Lung microvascular endothelial cell (primary cell): Measurements from ENCODE around the gene SLC4A4. TPM values are rescaled to one million over a fixed set of nuclear protein-coding genes. Genes with fewer than 3 reads are reported as not detected.

Source experiments
- DNase-seq, 2 donors: peaks; one replicate each; pipeline versions ENCODE4 v3.0.0 to v3.0.0-alpha.2; 2010; ENCODE audit warnings: low read depth in 2 of 2
- total RNA-seq: library from RNA; depleted of rRNA; stranded (reverse); fragments of >200 nt; gene quantifications from 2 replicates; pipeline ENCODE4 v1.2.1, GENCODE V29; 2014

Gene SLC4A4
- total RNA-seq, 1 donor from 2014 or later = not detected

DNA sequence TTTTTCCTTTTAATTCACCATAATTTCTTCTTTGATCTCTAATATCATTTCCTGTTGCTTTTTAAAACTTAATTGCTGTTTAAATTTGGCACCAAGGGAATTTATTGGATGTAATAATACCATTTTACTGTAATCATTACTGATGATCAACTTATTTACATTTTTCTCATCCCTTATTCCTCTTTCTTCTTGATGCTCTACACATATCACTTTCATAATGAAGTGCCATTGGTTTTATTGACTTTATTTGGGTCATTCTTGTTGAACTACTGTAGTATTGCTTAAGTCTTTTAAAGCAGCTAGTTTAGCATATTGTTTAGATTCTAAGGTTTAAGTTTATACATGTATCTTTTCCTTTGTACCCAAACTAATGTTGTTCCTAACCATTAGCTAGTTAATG lies 130.7 kb downstream of the SLC4A4 start:
- DNase-seq = no peak

DNA sequence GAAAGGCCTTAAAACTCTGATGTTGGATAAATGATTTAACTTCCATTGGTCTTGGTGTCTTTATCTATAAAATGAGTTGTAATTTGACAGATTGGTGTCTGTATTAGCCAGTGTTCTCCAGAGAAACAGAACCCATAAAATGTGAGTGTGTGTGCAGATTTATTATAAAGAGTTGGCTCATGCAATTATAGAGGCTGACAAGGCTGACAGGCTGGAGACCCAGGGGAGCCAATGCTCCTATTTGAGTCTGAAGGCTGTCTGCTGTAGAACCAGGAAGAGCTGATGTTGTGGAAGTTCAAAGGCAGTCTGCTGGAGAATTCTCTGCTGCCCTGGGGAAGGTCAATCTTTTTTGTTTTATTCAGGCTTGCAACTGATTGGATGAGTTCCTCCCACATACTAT lies 131.7 kb downstream of the SLC4A4 start:
- no peak for DNase-seq

DNA sequence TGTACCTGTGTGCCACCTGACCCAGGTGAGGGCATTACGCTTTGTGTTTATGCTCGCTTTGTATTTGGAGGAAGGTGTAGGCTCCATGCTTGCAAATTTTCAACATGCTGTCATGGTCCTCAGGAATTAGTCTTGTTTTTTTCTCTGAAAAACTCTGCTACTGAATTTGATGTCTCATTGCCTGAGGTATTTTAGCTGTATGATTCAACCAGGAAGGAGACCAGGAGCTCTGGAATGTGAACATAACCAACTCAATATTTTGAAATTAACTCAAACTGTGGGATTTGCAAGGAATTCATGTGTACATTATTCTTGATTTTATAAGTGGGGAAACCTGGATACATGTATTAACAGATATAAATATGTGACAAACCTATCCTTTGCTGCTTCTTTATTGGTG lies 134.1 kb downstream of the SLC4A4 start:
- DNase-seq = peak in 1 of 2 donors; percentile 1

DNA sequence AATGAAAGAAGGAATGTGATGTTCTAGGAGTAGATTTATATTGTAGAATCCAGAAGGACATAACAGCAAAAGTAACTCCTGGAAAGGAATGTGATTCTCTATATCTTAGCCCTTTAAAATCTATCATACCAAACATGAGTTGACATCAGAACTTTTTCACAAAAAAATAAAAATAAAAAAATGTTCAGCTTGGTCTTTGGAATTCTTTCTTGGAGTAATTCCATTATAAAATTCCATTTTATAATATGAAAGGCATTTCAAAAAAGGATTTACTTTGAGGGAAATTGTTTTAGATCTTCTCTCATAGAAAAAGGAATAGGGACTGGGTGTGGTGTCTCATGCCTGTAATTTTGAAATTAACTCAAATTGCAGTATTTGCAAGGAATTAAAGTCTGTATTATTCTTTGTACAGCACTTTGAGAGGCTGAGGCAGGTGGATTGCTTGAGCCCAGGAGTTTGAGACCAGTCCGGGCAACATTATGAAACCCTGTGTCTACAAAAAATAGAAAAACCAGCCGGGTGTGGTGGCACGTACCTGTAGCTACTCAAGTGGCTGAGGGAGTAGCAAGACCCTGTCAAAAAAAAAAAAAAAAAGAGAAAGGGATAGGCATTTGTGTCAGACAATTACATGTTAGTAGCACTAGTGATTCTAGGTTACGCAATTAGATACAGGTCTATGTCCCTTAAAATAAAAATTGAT lies 134.9 kb downstream of the SLC4A4 start:
- no peak for DNase-seq

DNA sequence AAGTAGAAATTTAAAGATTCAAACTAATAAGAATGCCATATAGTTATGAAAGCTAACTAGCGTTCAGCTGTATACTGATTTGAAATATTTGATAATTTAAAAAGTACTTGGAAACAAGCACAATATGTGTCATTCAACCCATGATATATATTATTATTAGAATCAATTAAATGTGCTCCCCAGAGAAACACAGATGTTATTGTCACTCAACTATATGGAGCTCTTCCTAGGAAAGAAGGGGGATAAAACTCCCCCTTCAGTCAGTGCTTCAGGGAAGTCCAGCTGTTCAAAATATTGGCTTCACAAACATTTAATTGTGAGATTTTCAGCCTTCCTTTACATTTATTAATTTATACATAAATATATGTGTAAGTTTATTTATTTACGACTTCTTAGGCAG lies 135.9 kb downstream of the SLC4A4 start:
- DNase-seq = no peak

DNA sequence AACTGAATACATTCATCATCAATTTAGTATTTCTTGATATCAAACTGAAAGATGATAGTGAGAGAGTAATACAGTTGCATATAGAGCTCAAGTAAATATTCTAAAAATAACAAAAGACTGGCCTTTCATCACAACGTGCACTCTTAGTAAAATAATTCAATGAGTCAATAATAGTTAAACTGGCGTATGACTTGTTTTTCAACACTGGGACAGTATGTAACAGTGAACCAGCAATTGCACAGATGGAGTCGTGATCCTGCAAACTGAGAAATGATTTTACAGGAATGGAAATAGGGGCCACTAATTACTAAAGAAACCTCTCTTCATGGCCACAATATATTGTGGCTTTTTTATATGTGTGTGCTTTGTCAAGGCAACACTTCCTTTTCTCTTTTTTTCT lies 137.4 kb downstream of the SLC4A4 start:
- no peak for DNase-seq

DNA sequence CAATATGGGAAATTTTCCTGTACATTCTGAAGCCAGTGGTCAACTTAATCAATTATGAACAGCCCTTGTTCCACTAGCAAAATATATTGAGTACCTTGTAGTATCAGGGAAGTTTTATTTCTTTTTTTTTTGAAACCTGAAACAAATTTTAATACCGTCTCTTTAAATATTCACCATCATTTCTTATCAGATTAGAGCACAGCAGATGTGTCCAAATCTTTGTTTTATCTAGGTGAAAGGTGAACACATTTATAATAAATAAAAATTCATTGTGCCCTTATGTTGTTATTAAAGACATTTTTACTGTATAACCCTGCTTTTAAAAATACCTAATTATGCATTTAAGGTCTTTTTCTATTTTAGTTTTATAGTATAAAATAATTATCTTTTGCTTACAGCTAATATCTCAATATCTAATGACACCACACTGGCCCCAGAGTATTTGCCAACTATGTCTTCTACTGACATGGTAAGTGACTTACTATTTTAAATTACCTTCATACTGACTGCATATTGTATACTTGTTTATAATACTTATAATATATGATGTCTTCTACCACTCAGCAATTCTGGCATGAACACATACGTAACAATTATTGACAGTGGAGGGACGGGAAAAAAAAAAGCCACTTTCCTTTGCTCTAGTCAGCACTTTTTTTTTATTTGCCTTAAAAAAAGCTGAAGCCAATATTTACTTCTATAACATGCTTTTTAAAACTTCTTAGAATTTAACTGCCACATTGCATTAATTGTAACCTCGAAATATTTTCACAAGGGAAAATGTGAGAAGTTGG lies 147.9 kb downstream of the SLC4A4 start:
- no peak for DNase-seq

DNA sequence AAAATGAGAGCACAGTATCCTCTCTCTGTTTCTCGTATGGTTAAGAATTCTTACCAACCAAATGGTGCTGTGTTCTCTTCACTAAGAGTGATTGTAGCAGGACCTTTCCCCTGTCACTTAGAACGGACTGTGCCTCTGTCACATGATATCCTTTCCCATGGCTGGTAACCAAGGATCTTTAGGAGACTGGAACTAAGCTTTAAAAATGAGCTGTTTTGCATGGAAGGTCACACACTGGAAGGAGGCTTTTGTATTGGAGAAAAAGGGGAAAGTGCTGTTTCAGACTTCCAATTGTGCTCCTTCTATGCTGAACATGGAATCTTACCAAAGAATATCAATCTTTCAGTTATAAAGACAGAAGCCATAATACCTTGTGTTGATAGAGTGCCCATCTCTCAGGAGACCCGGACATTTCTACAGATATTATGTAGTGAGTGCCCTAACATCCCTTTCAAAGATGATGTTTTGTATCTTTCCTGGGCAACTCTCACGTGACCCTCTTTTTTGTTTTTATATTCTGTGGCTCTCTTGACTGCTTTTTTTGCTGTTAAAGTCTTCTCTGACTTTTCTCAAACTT lies 148.6 kb downstream of the SLC4A4 start:
- no peak for DNase-seq

DNA sequence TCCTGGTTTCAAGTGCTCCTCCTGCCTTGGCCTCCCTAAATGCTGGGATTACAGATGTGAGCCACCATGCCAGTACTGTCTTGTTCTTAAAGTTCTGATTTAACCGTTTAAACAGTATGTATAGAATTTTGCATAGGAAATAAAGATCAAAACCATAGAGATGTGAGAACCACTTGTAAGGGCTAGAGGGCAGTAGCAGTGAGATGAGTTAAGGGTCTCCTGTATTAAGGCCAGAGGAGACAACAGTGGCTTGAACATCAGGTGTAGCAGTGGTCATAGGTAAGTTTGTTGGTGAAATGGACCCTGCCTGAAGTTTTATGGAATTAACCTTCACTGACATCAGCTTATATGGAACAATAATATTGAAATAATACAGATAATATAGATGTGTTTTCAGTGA lies 155.7 kb downstream of the SLC4A4 start:
- DNase-seq = no peak

DNA sequence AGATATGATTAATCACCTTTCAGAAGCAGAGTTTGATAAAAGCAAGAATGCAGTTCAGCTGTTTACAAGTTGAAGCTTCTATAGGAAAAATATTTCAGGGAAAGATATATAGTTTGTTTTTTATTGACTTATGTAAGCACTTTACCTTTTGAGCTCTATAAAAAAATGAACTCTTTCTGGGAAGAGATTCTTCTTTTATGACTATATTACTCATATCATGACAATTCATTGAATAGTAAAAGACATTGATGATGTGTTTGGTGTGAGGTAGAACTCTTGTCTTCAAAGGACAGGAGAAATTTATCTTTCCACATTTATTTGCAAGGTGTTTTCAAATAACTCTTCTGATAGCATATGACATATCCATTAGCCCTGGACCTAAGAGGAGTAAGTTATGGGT lies 156.6 kb downstream of the SLC4A4 start:
- DNase-seq = no peak

DNA sequence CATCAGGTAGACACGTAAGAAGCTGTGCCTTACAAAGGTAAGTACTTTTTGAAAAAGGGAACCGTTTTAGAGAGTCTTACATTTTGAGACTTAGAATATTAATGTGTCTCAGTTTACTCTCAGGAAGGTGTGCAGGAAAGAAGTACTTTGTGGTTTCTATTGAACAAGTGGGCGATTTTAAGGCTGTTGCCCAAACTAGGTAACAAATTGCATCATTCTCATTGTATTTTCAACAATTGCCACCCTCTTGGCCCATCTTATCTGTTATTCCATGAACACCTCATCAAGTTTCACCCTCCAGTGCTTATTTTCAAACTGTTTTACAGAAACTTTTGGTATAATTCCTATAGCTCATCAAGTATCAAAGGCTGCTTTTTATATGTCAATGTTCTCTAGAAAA lies 158.3 kb downstream of the SLC4A4 start:
- no peak for DNase-seq

DNA sequence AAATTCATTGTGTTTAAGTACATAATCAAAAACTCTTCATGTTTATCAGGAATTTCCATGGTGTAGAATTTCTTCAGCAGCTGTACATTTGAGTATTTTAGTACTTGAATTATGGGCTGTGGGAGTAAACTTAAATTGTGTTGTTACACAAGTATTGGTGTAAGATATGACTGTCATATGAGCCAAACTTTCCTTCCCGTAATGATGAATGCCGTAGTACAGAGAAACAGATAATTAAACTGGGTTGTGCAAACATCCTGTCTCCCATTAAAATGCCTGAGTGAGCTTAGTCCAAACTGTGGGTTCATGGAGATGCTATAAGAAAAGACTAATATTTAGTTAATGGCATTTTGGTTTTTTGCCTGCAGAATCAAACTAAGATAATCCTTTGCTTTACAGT lies 159.2 kb downstream of the SLC4A4 start:
- DNase-seq = no peak

DNA sequence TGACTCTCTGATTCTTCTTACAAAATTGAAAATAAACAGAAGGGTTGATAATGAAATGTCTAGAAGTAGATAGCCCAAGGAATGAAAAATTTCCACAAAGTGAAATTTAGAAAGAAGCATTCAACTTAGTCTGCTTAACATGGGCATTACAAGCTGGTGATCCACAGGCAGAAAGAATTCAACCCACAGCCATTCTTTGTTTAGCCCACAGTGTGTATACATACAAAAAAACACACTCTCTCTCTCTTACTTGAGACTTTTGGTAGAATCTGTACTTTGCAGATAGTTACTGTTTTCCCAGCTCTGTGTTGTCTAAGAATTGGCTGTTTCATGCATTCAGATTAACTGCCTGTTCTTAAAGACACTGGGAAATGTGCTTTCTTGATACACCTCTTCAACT lies 159.8 kb downstream of the SLC4A4 start:
- no peak for DNase-seq

DNA sequence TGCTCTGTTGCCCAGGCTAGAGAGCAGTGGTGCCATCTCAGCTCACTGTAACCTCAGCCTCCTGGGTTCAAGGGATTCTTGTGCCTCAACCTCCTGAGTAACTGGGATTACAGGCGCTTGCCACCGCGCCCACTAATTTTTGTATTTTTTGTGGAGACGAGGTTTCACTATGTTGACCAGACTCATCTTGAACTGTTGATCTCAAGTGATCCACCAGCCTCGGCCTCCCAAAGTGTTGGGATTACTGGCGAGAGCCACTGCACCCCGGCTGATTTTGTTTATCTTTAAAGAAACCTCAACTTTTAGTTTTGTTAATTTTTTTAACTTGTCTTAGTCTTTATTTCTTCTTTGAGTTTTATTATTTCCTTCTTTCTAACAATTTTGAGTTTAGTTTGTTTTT lies 163.2 kb downstream of the SLC4A4 start:
- DNase-seq = no peak

DNA sequence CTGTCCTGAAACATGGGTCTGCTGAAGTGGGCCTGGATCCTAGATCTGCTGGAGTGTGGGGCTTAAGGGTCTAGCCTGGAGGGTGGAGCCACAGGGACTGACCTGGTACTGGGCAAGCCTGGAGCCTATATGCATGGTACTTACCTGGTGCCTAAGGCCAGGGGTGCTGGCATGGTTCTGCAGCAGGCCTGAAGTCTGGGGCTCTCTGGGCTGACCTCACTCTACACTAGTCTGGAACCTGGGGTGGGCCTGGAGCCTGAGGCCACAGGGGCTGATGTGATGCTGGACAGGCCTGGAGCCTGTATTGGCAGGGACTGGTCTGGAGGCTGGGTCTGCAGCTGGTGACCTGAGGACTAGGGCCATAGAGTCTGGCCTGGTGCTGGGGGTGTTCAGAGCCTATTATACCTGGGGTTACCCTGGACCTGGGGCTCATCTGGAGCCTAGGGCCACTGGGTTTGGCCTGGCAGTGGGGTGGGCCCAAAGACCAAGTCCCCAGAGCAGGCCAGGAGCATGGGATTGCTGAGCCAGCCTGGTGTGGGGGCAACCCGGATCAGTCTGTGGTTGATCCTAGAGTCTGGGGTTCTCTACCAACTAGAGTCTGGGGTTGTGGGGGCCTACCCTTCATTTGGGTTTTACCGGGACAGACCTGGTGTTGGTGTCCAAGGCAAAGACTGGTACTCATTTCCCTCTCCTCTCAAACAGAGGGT lies 179.6 kb downstream of the SLC4A4 start:
- DNase-seq = no peak

DNA sequence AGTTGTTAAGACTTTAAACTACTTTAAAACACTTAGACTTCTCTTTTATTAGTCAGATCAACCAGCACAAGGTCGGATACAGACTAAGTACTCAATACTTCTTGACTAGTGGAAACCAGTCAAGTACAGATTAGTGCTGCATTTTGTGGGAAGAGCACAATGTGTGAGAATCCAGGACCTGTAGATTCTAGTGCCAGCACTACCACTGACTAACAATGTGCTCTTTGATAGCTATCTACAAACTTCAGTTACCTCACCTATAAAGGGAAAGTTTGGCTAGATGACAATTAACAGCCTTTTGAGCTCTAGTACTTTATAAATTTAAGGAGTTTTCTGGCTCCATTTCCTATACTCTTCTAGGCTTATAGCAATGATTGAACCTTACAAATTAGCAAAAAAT lies 181.5 kb downstream of the SLC4A4 start:
- DNase-seq = no peak

DNA sequence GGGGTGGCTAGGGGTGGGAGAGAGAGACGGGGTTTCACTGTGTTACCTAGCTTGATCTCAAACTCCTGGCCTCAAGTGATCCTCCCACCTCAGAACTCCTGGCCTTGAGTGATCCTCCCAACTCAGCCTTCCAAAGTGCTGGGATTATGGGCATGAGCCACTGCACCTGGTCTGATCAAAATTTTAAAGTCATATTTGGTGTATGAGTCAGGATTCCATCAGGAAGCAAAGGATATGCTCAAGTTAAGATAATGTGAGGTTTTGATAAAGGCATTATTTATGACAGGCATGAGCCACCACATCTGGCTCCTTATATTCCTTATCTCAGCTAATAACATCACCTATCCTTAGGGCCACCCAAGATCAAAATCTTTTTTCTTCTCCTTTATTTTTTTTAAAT lies 182.0 kb downstream of the SLC4A4 start:
- DNase-seq = no peak

DNA sequence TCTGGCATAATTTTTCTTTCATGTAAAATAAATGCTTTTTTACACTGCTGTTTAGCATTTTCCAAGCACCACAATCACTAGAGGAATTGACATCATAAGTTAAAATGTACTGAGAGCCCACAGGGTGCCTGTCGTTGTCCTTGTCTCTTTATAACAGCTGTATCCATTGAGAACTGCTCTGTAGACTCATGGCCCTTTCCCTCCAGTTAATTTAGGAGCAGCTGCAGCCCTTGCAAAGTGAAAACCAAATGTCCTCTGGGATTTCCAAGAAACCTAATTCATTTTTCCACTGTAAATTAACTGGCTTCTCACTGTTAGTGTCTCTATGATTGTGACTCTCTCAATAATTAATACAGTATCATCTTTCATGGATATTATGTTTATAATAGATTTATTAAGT lies 185.9 kb downstream of the SLC4A4 start:
- DNase-seq = no peak

DNA sequence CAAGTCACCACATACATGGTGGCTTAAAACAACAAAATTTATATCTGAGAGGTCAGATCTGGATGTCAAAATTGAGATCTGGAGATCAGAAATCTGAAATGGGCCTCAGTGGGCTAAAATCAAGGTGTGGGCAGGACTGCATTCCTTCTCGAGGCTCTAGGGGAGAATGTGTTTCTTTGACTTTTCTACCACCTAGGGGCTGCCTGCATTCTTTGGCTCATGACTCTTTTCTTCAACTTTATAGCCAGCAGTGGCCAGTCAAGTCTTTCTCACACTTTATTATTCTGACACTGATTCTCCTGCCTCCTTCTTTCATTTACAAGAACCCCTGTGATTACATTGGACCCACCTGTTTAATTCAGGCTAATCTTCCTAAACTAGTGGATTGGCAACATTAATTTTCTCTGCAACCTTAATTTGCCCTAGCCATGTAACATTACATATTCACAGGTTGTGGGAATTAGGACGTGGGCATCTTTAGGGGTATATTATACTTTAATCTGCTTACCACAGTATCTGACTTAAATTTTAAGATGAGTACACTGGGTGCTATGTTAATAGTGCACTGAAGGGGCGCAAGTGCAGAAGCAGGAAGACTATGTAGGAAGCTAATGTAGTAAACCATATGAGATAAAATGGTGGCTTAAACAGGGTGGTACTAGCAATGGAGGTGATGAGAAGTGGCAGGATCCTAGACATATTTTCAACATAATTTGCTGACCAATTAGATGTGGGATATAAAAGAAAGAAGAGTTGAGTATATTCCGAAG lies 188.0 kb downstream of the SLC4A4 start:
- DNase-seq = no peak

DNA sequence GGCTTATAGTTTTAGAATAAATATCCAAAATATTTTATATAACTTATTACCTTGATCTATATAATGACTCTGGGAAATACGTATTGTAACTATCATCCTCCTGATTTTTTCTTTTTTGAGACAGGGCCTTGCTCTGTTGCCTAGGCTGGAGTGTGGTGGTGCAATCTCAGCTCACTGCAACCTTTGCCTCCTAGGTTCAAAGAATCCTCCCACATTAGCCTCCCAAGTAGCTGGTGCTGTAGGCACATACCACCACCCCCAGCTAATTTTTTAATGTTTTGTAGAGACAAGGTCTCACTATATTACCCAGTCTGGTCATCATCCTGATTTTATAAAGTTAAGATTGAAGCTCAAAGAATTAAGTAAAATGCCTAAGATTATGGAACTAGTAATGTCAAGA lies 193.6 kb downstream of the SLC4A4 start:
- DNase-seq = no peak

DNA sequence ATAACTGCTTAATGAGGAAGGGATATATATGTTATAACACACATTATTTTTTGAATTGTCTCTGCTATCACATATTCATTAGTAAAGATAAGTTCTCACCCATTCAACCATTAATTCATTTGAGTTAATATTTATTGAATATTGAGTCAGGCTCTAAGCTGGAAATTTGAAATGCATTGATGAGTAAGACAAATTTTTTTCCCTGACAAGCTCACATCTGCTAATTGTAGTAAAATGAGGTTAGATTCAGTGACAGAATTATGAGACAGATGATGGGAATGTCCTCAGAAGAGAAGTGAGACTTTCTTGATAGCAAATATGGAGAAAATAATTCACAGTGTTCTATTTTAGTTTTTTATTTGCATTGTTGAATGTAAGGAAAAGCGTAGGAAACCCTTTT lies 194.3 kb downstream of the SLC4A4 start:
- no peak for DNase-seq
